ENCODE results near the gene FSHB.

- TF ChIP-seq CTCF (conservative IDR thresholded peaks at IDR 0.05; ENCODE audit: low read depth, low read length) (no peak), MXI1 (IDR thresholded peaks at IDR 0.05; ENCODE audit: borderline replicate concordance, low read depth, low read length) (no peak), RCOR1 (IDR thresholded peaks at IDR 0.05; ENCODE audit: insufficient replicate concordance, low read length) (no peak), USF2 (IDR thresholded peaks at IDR 0.05; ENCODE audit: low read depth, low read length) (no peak), CEBPB (IDR thresholded peaks at IDR 0.05; ENCODE audit: low read depth, low read length) (no peak), RFX5 (IDR thresholded peaks at IDR 0.05; ENCODE audit: low read depth, low read length) (no peak), RAD21 (IDR thresholded peaks at IDR 0.05; ENCODE audit: low read length) (no peak), ELK1 (IDR thresholded peaks at IDR 0.05; ENCODE audit: borderline replicate concordance, low read depth, low read length) (no peak), POLR2A (IDR thresholded peaks at IDR 0.05; ENCODE audit: low read depth, low read length) (no peak), MAFK (IDR thresholded peaks at IDR 0.05; ENCODE audit: low read depth, low read length) (no peak), NFE2L2 (IDR thresholded peaks at IDR 0.05; ENCODE audit: low read depth, low read length) (no peak), CHD1 (IDR thresholded peaks at IDR 0.05; ENCODE audit: low read depth, low read length) (no peak)
Measured at GRCh38 chr11:30255637-30256036, 24.8 kb downstream of the FSHB start.
